MM.1S (cell line): Measurements from ENCODE around the gene OR2T2.
"Not testable (repeated sequence)": the region's sequence is repeated elsewhere in the genome, so short reads cannot be mapped to it uniquely, and the experiment has no call there.

Source experiments
- CTCF ChIP-seq: fragments of 300-600 bp; sonication (generic); IDR thresholded peaks from 2 replicates; pipeline ENCODE4 v1.5.1; 2016; ENCODE audit warnings: antibody characterized with exemption, low read length, mixed read lengths
- EZH2 ChIP-seq: fragments of 300-600 bp; sonication (generic); optimal IDR thresholded peaks from 2 replicates; pipeline ENCODE3; 2017; ENCODE audit warnings: low read depth, mild to moderate bottlenecking, antibody characterized with exemption, low read length, mixed read lengths

GRCh38 chr1:248434913-248435312, 10.5 kb upstream of the OR2T2 start:
- not testable (repeated sequence) for TF ChIP-seq EZH2, CTCF
